OCI-LY7 (cell line): ENCODE measurements around the gene KIF22. TPM values are rescaled to one million over a fixed set of nuclear protein-coding genes. Genes with fewer than 3 reads are reported as not detected.

Experiments
- BruUV-seq: library from RNA; stranded (reverse); fragments of 400-500 nt; replicated peaks from 2 replicates; lab custom pipeline; 2021; lab: Mats Ljungman, UMichigan
- CTCF ChIA-PET: fragments of 300-600 bp; sonication (Branson Sonifier 250); formaldehyde crosslinking; loops from one replicate; lab custom pipeline; 2022; ENCODE audit warnings: antibody characterized with exemption; ENCODE audit not compliant: unreplicated experiment; lab: Charles Lee
- POLR2A ChIA-PET: fragments of 300-600 bp; sonication (Branson Sonifier 250); formaldehyde crosslinking; loops from one replicate; lab custom pipeline; 2022; ENCODE audit warnings: antibody characterized with exemption; lab: Charles Lee
- DNase-seq: peaks from one replicate; pipeline ENCODE4 v3.0.0-alpha.2; 2015; ENCODE audit warnings: low spot score
- H2AFZ ChIP-seq: fragments of 200-600 bp; sonication (generic), shearing (Covaris generic); 2 replicates; pipeline ENCODE4 v1.6.1; 2014; ENCODE audit warnings: mild to moderate bottlenecking, antibody characterized with exemption, low read length, moderate library complexity
- H3K27ac ChIP-seq: fragments of 200-600 bp; sonication (generic); 2 replicates; pipeline ENCODE4 v1.5.1; 2014; ENCODE audit warnings: mixed run types, low read depth, mild to moderate bottlenecking, moderate library complexity, low read length, inconsistent platforms; ENCODE audit not compliant: poor library complexity, severe bottlenecking
- H3K36me3 ChIP-seq: fragments of 200-600 bp; sonication (generic); 2 replicates; pipeline ENCODE4 v1.6.1; 2014; ENCODE audit warnings: mild to moderate bottlenecking, antibody characterized with exemption, low read length, moderate library complexity, mixed read lengths; ENCODE audit not compliant: insufficient read depth
- H3K4me1 ChIP-seq: fragments of 200-600 bp; sonication (generic); 2 replicates; pipeline ENCODE4 v1.5.1; 2014; ENCODE audit warnings: mild to moderate bottlenecking, low read length; ENCODE audit not compliant: insufficient read depth, poor library complexity, severe bottlenecking
- H3K4me2 ChIP-seq: fragments of 200-600 bp; sonication (generic); 2 replicates; pipeline ENCODE4 v1.6.1; 2014; ENCODE audit warnings: mild to moderate bottlenecking, low read length
- H3K4me3 ChIP-seq: fragments of 200-600 bp; sonication (generic); 2 replicates; pipeline ENCODE4 v1.5.1; 2014; ENCODE audit warnings: mild to moderate bottlenecking, low read depth, low read length; ENCODE audit not compliant: poor library complexity, severe bottlenecking
- H3K79me2 ChIP-seq: fragments of 200-600 bp; sonication (generic); 2 replicates; pipeline ENCODE4 v1.6.1; 2016; ENCODE audit warnings: low read depth, mild to moderate bottlenecking, low read length, moderate library complexity, mixed read lengths; ENCODE audit not compliant: insufficient read depth
- H3K9me2 ChIP-seq: fragments of 200-600 bp; sonication (generic); 2 replicates; pipeline ENCODE4 v1.6.1; 2016; ENCODE audit warnings: mild to moderate bottlenecking, low read length, mixed read lengths; ENCODE audit not compliant: insufficient read depth
- H3K9me3 ChIP-seq: fragments of 200-600 bp; sonication (generic); 2 replicates; pipeline ENCODE4 v1.6.1; 2014; ENCODE audit warnings: mild to moderate bottlenecking, mixed run types, low read length, mixed read lengths
- H4K20me1 ChIP-seq: fragments of 200-600 bp; sonication (generic); 2 replicates; pipeline ENCODE4 v1.6.1; 2014; ENCODE audit warnings: mild to moderate bottlenecking, antibody characterized with exemption, low read length, moderate library complexity, mixed read lengths; ENCODE audit not compliant: insufficient read depth
- EZH2phosphoT487 ChIP-seq: fragments of 200-600 bp; sonication (generic); IDR thresholded peaks from 2 replicates; pipeline ENCODE4 v1.6.1; 2018; ENCODE audit warnings: low read depth, borderline replicate concordance, mild to moderate bottlenecking, mixed run types, antibody characterized with exemption, low read length, moderate library complexity, mixed read lengths
- intact Hi-C: fragments of 100-400 bp; cut with micrococcal nuclease; formaldehyde crosslinking; loops from one replicate; pipeline ENCODE4 v1.10.0; 2022; ENCODE audit not compliant: unreplicated experiment
- total RNA-seq, 2 experiments: library from RNA; depleted of rRNA in 1 of 2; stranded (reverse); fragments of >200 nt in 1 of 2; shearing (Covaris generic) in 1 of 2; gene quantifications; 2 replicates each; pipeline ENCODE4 v1.2.3, GENCODE V29; 2014 to 2022
- TF ChIP-seq, protein P1 (sequence below): fragments of 200-600 bp; sonication (generic); conservative IDR thresholded peaks from 2 replicates; pipeline ENCODE4 v1.5.1; 2014; ENCODE audit warnings: mild to moderate bottlenecking, antibody characterized with exemption, low read length, moderate library complexity, mixed read lengths

Gene KIF22
- total RNA-seq, 2 experiments from 2014 or later = 232 to 339 TPM

DNA sequence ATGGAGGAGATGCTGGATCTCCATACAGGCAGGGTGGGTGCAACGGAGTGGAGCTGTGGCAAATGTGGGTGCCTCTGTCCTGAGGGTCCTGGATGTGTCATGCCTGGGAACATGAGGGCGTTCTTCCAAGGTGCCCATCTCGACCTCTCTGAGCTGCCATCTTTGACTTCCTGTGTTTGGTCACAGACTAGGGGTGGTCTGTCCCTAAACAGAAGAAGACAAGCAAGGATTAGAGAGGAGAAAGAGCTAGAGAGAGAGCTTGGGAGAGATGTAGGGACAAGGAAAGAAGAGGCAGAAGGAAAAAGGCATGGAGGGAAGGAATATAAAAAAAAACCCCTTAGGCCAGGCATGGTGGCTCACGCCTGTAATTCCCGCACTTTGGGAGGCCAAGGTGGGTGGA is 15.8 kb upstream of the KIF22 start:
- no peak for DNase-seq
- BruUV-seq = no TSS peak
- H2AFZ ChIP-seq = no peak overlapping the region
- H3K4me1 ChIP-seq = no peaks in the 10 kb centered on the region
- H3K79me2 ChIP-seq = no peaks in the 10 kb centered on the region
- H3K4me2 ChIP-seq = no peak overlapping the region
- H3K9me3 ChIP-seq = no peaks in the 10 kb centered on the region
- H3K36me3 ChIP-seq = no peaks in the 10 kb centered on the region
- no peak overlapping the region for H3K27ac ChIP-seq
- TF ChIP-seq EZH2phosphoT487 = no peak
- TF ChIP-seq, protein P1, sequence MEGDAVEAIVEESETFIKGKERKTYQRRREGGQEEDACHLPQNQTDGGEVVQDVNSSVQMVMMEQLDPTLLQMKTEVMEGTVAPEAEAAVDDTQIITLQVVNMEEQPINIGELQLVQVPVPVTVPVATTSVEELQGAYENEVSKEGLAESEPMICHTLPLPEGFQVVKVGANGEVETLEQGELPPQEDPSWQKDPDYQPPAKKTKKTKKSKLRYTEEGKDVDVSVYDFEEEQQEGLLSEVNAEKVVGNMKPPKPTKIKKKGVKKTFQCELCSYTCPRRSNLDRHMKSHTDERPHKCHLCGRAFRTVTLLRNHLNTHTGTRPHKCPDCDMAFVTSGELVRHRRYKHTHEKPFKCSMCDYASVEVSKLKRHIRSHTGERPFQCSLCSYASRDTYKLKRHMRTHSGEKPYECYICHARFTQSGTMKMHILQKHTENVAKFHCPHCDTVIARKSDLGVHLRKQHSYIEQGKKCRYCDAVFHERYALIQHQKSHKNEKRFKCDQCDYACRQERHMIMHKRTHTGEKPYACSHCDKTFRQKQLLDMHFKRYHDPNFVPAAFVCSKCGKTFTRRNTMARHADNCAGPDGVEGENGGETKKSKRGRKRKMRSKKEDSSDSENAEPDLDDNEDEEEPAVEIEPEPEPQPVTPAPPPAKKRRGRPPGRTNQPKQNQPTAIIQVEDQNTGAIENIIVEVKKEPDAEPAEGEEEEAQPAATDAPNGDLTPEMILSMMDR = no peak
- H3K9me2 ChIP-seq = no peaks in the 10 kb centered on the region
- intact Hi-C loops = no loop called here
- H4K20me1 ChIP-seq = no peaks in the 10 kb centered on the region
- no peak overlapping the region for H3K4me3 ChIP-seq
- ChIA-PET POLR2A (interaction anchor here (0.5 to 0.7 kb wide), 2 partner anchors 11 to 23 kb away, joined by 3 read pairs; no protein-coding TSS in a partner anchor), CTCF (interaction anchor here (1.0 kb wide), 1 partner anchor 11 kb away, joined by 3 read pairs; no protein-coding TSS in a partner anchor)

DNA sequence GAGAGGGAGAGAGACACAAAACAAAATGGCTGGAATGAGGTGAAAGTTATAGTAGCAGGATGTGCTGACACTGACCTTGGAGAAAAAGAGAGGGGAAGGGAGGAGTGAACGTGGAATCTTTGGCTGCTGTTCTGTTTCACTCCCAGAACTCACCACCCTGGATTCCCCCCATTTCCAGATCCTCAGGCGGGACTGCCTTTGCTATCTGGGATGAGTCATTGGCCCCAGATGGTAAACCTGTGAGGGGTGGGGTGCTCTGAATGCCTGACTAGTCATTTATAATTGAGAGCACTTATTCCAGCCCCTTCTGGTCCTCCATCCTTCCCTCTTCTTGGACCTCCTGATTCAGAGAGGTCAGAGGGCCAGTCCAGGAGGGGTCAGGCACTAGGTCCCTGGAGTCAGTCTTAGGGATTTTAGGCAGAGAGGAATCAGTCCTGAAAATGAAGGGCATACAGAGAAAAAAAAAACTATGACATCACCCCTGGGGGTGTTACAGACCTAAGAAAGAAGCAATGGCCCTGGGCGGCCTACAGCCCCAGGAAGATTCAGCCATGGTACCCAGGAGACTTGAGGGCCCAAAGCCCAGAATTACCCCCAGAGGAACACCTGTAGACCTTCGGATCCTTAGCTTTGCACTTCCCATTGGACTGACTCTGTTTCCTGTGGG is 14.7 kb upstream of the KIF22 start:
- DNase-seq = no peak
- no peak for TF ChIP-seq EZH2phosphoT487
- TF ChIP-seq, protein P1 = no peak
- no peak overlapping the region for H2AFZ ChIP-seq
- H3K9me3 ChIP-seq = no peaks in the 10 kb centered on the region
- H3K27ac ChIP-seq = no peak overlapping the region
- CTCF ChIA-PET = no interaction called here
- no TSS peak for BruUV-seq
- intact Hi-C loops = no loop called here
- no peaks in the 10 kb centered on the region for H4K20me1 ChIP-seq
- no peaks in the 10 kb centered on the region for H3K79me2 ChIP-seq
- no peaks in the 10 kb centered on the region for H3K36me3 ChIP-seq
- no peaks in the 10 kb centered on the region for H3K4me1 ChIP-seq
- no peaks in the 10 kb centered on the region for H3K9me2 ChIP-seq
- H3K4me2 ChIP-seq = no peak overlapping the region
- H3K4me3 ChIP-seq = no peak overlapping the region
- POLR2A ChIA-PET = no interaction called here

DNA sequence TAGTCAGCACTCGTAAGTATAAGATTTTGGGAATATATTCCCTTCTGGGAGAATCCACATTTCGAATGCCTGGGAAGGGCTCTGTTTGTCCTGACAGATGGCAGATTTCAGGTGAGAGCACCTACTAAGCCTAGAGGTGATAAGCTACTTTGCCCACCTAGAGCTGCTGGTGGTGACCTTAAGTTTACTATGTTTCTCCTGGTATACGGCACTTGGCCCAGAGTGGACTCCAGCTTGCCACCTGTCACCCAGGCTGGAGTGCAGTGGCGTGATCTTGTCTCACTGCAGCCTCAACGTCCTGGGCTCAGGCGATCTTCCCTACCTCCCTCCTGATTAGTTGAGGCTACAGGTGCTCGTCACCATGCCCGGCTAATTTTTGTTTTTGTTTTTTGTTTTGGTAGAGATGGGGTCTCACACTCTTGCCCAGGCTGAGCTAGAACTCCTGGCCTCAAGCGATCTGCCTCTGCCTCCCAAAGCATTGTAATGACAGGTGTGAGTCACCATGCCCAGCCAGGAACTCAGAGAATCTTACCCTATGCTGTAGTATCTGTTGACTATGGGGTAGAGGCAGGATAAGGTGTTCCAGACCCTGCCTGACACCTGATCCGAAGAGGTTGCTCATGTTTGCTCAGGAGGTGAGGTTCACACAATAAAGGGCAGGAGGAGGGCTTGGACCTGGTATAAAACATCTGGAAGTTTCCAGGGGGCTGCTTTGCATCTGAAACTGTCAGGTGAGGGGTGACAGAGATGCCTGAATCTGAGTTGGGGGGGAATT is 12.8 kb upstream of the KIF22 start, which contains the start of gene ZG16:
TSS of gene ZG16 (plus strand) at position 681 of the 775 bp plus-strand sequence. CDS start 1,011 bp downstream, outside the sequence.
- no peaks in the 10 kb centered on the region for H3K36me3 ChIP-seq
- no peak within 1 kb of the TSS for H3K4me3 ChIP-seq
- no peaks in the 10 kb centered on the region for H4K20me1 ChIP-seq
- intact Hi-C loops = no loop called here
- H3K4me2 ChIP-seq = no peak within 1 kb of the TSS
- no peaks in the 10 kb centered on the region for H3K79me2 ChIP-seq
- H3K9me3 ChIP-seq = no peaks in the 10 kb centered on the region
- H3K9me2 ChIP-seq = no peaks in the 10 kb centered on the region
- H2AFZ ChIP-seq = no peak within 1 kb of the TSS
- H3K4me1 ChIP-seq = no peaks in the 10 kb centered on the region
- TF ChIP-seq EZH2phosphoT487 = no peak
- TF ChIP-seq, protein P1 = no peak
- ChIA-PET POLR2A (interaction anchor here (0.7 kb wide), 1 partner anchor 10 kb away, joined by 4 read pairs; no protein-coding TSS in a partner anchor), CTCF (no interaction called here)
- no peak for DNase-seq
- no TSS peak for BruUV-seq
- no peak within 1 kb of the TSS for H3K27ac ChIP-seq
